Suppressor macrophage (primary cell): ENCODE data around the gene ABHD17A.
A peak's percentile ranks its signal among the peaks of the same experiment; 100 is the strongest.
"Not testable (repeated sequence)": the region's sequence is repeated elsewhere in the genome, so short reads cannot be mapped to it uniquely, and the experiment has no call there.

Experiments
- DNase-seq, 4 experiments: peaks; one replicate each; pipeline ENCODE4 v3.0.0-alpha.2; 2020 to 2022

The ABHD17A gene

DNA sequence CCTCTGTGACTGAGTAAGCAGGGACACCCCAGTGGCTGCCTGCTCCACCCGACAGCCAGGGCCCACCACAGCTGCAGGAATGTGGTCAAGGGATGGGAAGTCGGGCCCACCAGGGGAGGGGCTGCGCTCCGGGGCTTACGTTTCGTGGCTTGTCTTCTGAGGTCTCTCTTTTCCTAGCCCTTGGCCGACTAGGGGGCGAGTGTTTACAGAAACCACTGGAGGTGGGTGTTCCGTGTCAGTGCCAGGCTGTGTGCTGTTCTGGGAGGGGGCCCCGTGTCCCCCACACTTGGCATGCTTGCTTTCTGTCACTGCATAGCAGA lies 24.4 kb upstream of the ABHD17A start:
- DNase-seq: no peak

DNA sequence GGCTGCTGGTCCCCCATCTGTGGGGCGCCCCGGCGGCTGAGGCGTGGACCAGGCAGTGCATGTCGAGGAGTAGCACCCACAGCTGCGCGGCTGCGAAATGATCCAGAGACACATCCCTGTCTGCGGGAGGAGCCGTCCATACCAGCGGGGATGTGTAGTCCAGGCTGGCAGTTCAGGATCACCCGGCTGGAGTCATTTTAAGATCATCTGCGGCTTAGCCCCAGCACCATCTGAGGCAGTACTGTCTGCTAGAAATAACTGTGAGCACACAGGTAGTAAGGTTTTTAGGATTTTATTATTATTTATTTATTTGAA lies 23.0 kb upstream of the ABHD17A start:
- DNase-seq: no peak

DNA sequence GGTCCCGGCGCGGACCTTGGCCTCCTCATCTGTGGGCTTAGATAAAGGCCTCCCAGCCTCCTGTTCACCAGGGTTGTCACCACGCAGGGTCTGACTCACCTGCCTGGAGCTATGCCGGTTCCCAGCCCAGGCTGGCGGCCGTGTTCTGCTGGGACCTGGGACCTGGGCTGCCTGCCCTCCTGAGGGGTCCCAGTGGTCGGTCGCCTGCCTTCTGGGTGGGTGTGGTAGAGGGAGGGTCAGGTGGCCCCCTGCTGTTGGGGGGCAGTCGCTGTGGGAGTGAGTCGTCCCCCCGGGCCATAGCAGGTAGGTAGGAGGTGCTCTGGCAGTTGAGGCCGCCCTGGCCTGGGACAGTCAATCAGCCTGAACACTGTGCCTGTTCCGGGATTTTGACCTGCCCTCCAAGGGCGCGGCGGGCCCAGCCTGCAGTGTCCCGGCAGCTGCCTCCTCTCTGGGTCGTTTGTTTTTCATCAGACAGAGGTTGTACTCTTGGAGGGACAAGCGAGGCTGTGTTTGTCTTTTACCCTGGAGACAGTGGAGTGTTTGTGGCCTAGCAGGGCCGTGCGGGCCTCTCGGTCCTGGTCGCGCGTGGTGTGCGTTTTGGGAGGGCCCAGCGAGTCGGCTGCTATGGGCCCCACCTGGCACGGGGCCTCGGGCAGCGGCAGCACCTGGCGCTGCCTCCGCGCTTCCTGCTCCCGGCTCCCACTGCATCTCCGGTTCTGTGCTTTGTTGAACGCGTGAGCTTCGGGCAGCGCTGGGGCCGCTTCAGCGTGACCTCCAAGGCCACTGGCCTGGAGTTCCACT lies 22.5 kb upstream of the ABHD17A start:
- no peak for DNase-seq

DNA sequence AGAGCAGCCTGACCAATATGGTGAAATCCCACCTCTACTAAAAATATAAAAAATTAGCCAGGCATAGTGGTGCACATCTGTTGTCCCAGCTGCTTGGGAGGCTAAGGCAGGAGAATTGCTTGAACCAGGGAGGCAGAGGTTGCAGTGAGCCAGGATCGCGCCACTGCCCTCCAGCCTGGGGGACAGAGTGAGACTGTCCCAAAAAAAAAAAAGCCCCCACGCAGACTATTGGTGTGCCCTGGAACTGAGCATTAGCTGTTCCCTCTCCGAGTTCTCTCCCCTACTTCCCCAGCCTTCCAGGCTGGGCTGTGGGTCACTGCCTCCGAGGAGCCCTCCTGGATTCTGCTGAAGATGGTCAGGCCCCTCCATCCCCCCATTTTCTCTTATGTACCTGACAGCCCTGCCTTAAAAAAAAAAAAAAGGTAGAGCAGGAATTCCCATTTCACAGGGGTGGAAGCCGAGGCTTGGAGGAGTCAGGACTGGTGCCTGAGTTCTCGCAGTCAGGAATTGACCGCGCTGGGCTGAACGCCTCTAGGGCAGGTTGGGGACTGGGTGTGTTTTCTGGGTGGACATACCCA lies 21.8 kb upstream of the ABHD17A start:
- no peak for DNase-seq

DNA sequence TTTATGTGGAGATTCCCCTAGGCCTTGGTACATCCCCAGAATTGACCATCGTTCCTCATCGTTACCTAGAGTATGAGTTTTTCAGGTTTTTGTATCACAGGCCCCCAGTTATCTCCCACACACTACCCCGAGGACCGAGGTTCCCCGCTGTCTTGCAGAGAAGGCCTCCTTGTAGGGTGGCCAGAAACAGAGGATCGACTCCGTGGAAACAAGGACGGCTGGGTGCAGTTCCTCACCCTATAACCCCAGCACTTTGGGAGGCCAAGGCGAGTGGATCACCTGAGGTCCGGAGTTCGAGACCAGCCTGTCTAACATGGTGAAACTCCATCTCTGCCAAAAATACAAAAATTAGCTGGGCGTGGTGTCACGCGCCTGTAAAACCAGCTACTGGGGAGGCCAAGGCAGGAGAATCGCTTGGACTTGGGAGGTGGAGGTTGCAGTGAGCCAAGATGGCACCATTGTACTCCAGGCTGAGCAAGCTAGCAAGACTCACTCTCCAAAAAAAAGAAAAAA lies 20.6 kb upstream of the ABHD17A start:
- DNase-seq: no peak

GRCh38 chr19:1905110-1905862 lies 20.0 kb upstream of the ABHD17A start, which contains the start of the genes ADAT3 and SCAMP4:
ADAT3 (plus strand) TSS chr19:1905399; CDS start chr19:1912048, 6,649 bp downstream.
SCAMP4 (plus strand) TSS chr19:1905399; CDS start chr19:1915020, 9,621 bp downstream.
- DNase-seq: peak; percentile 97 to 100 (median 99)

GRCh38 chr19:1904860-1905109 lies 19.5 kb upstream of the ABHD17A start:
- no peak for DNase-seq

GRCh38 chr19:1902923-1903322 lies 17.6 kb upstream of the ABHD17A start:
- DNase-seq: peak in 1 of 4 experiments; percentile 26

DNA sequence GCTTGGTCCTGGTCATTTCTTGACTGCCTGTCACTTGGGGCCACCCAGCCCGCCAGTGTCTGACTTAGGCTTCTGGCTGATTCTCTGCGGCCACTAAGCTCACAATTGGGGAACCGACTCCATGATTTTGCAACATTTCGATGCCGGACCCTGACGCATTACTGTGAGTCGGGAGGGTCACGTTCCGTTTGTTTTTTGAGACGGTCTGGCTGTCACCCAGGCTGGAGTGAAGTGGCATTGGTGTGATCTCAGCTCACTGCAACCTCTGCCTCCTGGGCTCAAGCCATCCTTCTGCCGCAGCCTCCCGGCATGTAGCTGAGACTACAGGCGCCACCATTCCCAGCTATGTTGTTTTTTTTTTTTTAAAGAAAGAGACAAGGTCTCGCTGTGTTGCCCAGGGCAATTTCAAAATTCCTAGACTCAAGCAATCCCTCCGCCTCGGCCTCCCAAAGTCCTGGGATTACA lies 16.7 kb upstream of the ABHD17A start:
- DNase-seq: peak; percentile 95 to 99 (median 98)

GRCh38 chr19:1896508-1896907 lies 11.2 kb upstream of the ABHD17A start:
- DNase-seq: peak in 3 of 4 experiments; percentile 52 to 64 (median 62)

GRCh38 chr19:1893791-1894190 lies 8.5 kb upstream of the ABHD17A start:
- peak in 2 of 4 experiments; percentile 19 to 22 for DNase-seq

DNA sequence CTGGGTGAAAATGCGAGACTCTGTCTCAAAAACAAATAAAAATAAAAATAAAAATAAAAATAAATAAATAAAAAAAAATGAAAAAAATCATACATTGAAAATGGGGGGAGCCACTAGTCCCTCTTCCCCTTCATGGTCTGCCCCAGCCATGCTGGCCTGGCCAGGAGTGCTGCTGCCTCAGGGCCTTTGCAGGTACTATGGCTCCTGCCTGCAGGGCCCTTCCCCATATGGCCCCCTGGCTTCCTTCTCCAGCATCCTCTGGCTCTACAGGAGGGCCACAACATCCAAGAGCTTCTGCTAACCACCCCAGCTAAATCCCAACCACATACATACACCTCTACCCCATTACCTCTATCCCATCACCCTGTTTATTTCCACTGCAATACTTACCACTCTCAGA lies 4.6 kb upstream of the ABHD17A start:
- DNase-seq: no peak

GRCh38 chr19:1888385-1888784 lies 3.1 kb upstream of the ABHD17A start:
- no peak for DNase-seq

- DNase-seq: not testable (repeated sequence)
These were observed 1.1 kb upstream of the ABHD17A start for GRCh38 chr19:1886360-1886759.

- peak in 2 of 4 experiments; percentile 26 to 37 for DNase-seq
These were observed 469 bp downstream of the ABHD17A start for GRCh38 chr19:1884719-1885334.

DNA sequence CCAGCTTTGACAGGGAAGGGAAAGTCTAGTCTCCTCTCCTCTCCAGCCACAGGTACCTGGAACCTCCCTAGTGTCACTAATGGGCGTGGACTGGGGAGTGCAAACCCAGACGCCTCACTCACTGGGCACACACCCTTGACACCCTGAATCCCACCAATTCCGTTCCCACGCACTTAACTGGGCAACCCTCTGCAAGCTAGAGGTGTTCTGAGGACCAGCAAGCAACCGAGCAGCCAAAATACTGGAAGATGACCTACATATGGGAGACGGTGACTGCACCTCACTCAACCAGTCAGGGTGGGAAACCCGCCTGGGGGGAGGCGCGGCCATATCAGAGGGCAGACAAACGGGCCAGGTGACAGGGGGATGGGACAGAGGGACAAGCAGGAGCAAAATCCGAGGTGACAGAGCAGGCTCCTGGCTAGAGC lies 991 bp downstream of the ABHD17A start:
- DNase-seq: peak in 1 of 4 experiments; percentile 21

GRCh38 chr19:1883784-1884183 lies 1.5 kb downstream of the ABHD17A start:
- DNase-seq: peak in 1 of 4 experiments; percentile 28

DNA sequence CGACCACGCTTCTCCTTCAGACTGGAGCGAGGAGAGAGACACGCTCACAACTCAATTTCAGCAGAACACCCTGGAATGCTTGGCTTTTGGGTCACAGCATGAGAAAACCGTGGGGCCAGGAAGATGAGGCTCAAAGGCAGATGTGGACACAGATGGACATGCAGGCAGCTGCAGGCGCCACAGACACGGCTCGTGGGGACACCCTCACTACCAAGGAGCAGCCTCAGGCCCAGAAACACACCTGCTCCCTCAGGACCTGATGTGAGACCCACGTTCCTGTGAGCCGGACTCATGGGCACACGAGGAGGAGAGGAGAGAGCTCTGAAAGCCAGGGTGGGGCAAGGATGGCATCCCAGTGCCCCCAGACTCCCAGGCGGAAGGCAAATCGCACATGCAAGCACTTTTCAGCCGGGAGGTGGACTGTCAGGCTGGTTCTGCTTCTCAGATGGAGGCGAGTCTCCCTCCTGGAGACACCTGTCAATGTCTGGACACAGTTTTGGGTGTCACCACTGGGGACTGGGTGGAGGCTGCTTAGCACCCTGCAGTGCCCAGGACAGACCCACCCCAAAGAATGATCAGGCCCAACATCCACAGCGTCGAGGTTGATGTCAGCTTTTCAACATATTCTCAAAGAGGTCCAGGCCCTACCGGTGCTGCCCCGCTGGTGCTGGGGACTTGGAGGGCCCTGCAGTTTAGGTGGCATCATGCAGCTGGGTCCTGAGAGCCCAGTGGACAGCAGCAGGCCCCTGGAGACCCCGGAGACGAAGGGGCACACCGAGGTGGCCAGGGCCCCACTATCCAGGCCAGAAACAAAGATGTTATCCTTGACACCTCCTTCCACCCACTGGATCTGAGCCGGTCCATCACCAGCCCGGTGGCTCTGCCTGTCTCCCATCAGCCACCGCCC lies 2.3 kb downstream of the ABHD17A start:
- DNase-seq: no peak

- DNase-seq: no peak
These were observed 3.1 kb downstream of the ABHD17A start for GRCh38 chr19:1882089-1882785.

DNA sequence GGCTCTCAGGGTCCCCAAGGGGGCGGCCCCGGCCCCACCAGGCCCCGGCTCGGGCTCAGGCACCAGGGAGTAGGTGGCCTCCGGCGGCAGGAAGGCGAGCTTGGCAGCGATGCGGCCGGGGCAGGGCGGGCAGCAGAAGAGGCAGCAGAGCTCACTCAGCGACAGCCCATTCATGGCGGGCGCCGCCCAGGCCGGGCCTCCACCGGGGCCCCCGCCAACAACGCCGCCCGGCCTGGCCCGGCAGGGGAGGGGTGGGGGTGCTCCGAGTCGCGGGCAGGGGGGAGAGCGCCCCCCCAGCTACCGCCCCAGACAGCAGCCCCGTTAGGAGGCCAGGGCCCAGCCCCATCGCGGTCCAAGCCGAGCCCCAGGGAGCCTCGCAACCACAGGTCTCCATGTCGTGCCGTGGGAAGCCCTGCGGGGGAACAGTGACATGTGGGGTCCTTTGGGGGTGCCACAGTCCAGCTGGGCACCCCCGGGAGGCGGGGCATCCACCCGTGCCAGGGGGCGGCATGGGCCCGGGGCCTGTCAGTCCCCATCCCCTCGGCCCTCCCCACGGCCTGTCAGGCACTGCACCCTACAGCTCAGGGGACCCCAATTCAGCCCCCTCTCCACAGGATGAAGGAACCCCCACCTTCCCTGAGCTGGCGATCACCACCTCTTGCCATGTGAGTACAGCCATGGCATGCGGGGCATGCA lies 3.8 kb downstream of the ABHD17A start:
- not testable (repeated sequence) for DNase-seq
